Testis (tissue), 3 donors: Measurements from ENCODE around the gene KRTAP8-1. TPM values are rescaled to one million over a fixed set of nuclear protein-coding genes. Genes with fewer than 3 reads are reported as not detected.

ENCODE experiments used
- DNase-seq: peaks from one replicate; pipeline ENCODE4 v3.0.0-alpha.2; 2019
- H3K27ac ChIP-seq, 2 donors: fragments of 200-600 bp; sonication (generic); one replicate each; pipeline ENCODE4 v1.5.1; 2019
- H3K27me3 ChIP-seq: fragments of 200-600 bp; sonication (generic); one replicate; pipeline ENCODE4 v1.5.1; 2019
- H3K36me3 ChIP-seq: fragments of 200-600 bp; sonication (generic); one replicate; pipeline ENCODE4 v1.5.1; 2017; ENCODE audit warnings: low read depth; ENCODE audit errors: missing control alignments
- H3K4me1 ChIP-seq: fragments of 200-600 bp; sonication (generic); one replicate; pipeline ENCODE4 v1.5.1; 2019
- H3K4me3 ChIP-seq, 2 donors: fragments of 200-600 bp; sonication (generic); one replicate each; pipeline ENCODE4 v1.5.1; 2017 to 2019
- H3K9me3 ChIP-seq: fragments of 200-600 bp; sonication (generic); one replicate; pipeline ENCODE4 v1.5.1; 2017
- CTCF ChIP-seq, 3 experiments: fragments of 450-650 bp in 2 of 3; fragments of 200-600 bp in 1 of 3; sonication (generic) in 1 of 3; IDR thresholded peaks; one replicate each; pipeline ENCODE4 v1.5.1; 2016 to 2019; ENCODE audit warnings: antibody characterized with exemption in 3 of 3, mild to moderate bottlenecking in 2 of 3, moderate library complexity in 1 of 3
- POLR2A ChIP-seq: fragments of 450-650 bp; IDR thresholded peaks from one replicate; pipeline ENCODE4 v1.6.1; 2017; ENCODE audit warnings: antibody characterized with exemption, mild to moderate bottlenecking, moderate library complexity
- WGBS, 2 donors: methylation state at CpG; one replicate each; pipeline ENCODE4 v1.1.5; 2018; 5-methylcytosine and 5-hydroxymethylcytosine counted together
- intact Hi-C: fragments of 100-400 bp; cut with DNase I; formaldehyde crosslinking; loops from one replicate; pipeline ENCODE4 v1.15.1; 2023; ENCODE audit warnings: low total_unique reads
- polyA plus RNA-seq: library from polyadenylated mRNA; stranded (reverse); fragments of 350-450 nt; fragmentation: Illumina TruSeq; extraction: RNeasy Lipid Tissue Mini Kit (QIAGEN cat#74804); gene quantifications from one replicate; pipeline ENCODE4 v1.2.3, GENCODE V29; 2014; ENCODE audit warnings: low read depth, low replicate concordance; ENCODE audit not compliant: insufficient read depth
- small RNA-seq, 2 donors: library from RNA; depleted of rRNA; stranded (forward); fragments of <200 nt; gene quantifications; one replicate each; pipeline ENCODE3, GENCODE V24; 2016
- total RNA-seq, 2 donors: library from RNA; depleted of rRNA; stranded (reverse); fragments of >200 nt; gene quantifications; one replicate each; pipeline ENCODE4 v1.2.3, GENCODE V29; 2016

Gene KRTAP8-1
- total and polyA plus RNA-seq, 3 donors from 2014 or later: not detected

GRCh38 chr21:30800605-30801004 lies 12.5 kb downstream of the KRTAP8-1 start:
- no peak for DNase-seq
- H3K36me3 ChIP-seq: no peaks in the 10 kb centered on the region
- no peak overlapping the region for H3K4me3 ChIP-seq
- WGBS, 2 donors: 77 to 94% methylated on average over 1 of the region's 1 CpG
- H3K4me1 ChIP-seq: no peaks in the 10 kb centered on the region
- TF ChIP-seq POLR2A (no peak), CTCF (IDR thresholded peaks at IDR 0.05) (no peak)
- H3K27ac ChIP-seq: no peak overlapping the region
- no peaks in the 10 kb centered on the region for H3K27me3 ChIP-seq
- intact Hi-C loops: no loop called here
- no peaks in the 10 kb centered on the region for H3K9me3 ChIP-seq

GRCh38 chr21:30793581-30794314 lies 19.3 kb downstream of the KRTAP8-1 start:
- H3K27ac ChIP-seq: no peak overlapping the region
- TF ChIP-seq POLR2A (no peak), CTCF (IDR thresholded peaks at IDR 0.05) (no peak)
- H3K27me3 ChIP-seq: no peaks in the 10 kb centered on the region
- 69 to 80% methylated on average over 2 of the region's 2 CpGs for WGBS, 2 donors
- H3K4me3 ChIP-seq: no peak overlapping the region
- H3K36me3 ChIP-seq: no peaks in the 10 kb centered on the region
- intact Hi-C loops: no loop called here
- H3K4me1 ChIP-seq: no peaks in the 10 kb centered on the region
- H3K9me3 ChIP-seq: no peaks in the 10 kb centered on the region
- DNase-seq: no peak

- no peak for DNase-seq
- WGBS, 2 donors: 93 to 94% methylated on average over 1 of the region's 1 CpG
- H3K27ac ChIP-seq: no peak overlapping the region
- H3K36me3 ChIP-seq: no peaks in the 10 kb centered on the region
- H3K9me3 ChIP-seq: no peaks in the 10 kb centered on the region
- H3K4me3 ChIP-seq: no peak overlapping the region
- intact Hi-C loops: no loop called here
- H3K4me1 ChIP-seq: no peaks in the 10 kb centered on the region
- no peaks in the 10 kb centered on the region for H3K27me3 ChIP-seq
- no peak for TF ChIP-seq CTCF (IDR thresholded peaks at IDR 0.05)
- no peak for TF ChIP-seq POLR2A
These were observed 33.8 kb downstream of the KRTAP8-1 start for GRCh38 chr21:30779249-30779648.

- Histone ChIP-seq H3K9me3 (no peaks in the 10 kb centered on the region), H3K4me3 (no peak overlapping the region), H3K36me3 (no peaks in the 10 kb centered on the region), H3K27ac (no peak overlapping the region), H3K27me3 (no peaks in the 10 kb centered on the region), H3K4me1 (no peaks in the 10 kb centered on the region)
- no peak for TF ChIP-seq POLR2A
- TF ChIP-seq CTCF (IDR thresholded peaks at IDR 0.05): no peak
- DNase-seq: no peak
- 91% methylated on average over 4 of the region's 4 CpGs for WGBS, 2 donors
- intact Hi-C loops: no loop called here
These were observed 43.2 kb downstream of the KRTAP8-1 start for GRCh38 chr21:30769724-30770431.

Small RNA genes within 50 kb of the gene (small RNA-seq; reads per million reads assigned to genes)
- gene AP000244.1 (0 reads per million in 2 donors), gene KRTAP8-2P (0 to 0.37 reads per million in 2 donors), gene KRTAP8-3P (0 reads per million in 2 donors)

Other genes with a start within 250 kb of the KRTAP8-1 start
- not detected for gene KRTAP22-2, start 222.9 kb downstream of the KRTAP8-1 start, total RNA-seq
- gene KRTAP22-2, start 222.9 kb downstream of the KRTAP8-1 start, polyA plus RNA-seq: not detected
- 1 to 10 TPM in 1 of 2 donors, under 1 TPM in 1; 0.99 to 1.3 TPM for gene KRTAP6-3, start 220.8 kb downstream of the KRTAP8-1 start, total RNA-seq
- not detected for gene KRTAP6-3, start 220.8 kb downstream of the KRTAP8-1 start, polyA plus RNA-seq
- gene KRTAP6-2, start 214.4 kb downstream of the KRTAP8-1 start, total RNA-seq: not detected
- gene KRTAP6-2, start 214.4 kb downstream of the KRTAP8-1 start, polyA plus RNA-seq: not detected
- not detected for gene KRTAP22-1, start 212.2 kb downstream of the KRTAP8-1 start, total RNA-seq
- gene KRTAP22-1, start 212.2 kb downstream of the KRTAP8-1 start, polyA plus RNA-seq: not detected
- not detected for gene KRTAP6-1, start 199.3 kb downstream of the KRTAP8-1 start, total RNA-seq
- gene KRTAP6-1, start 199.3 kb downstream of the KRTAP8-1 start, polyA plus RNA-seq: not detected
- not detected for gene KRTAP20-1, start 196.8 kb downstream of the KRTAP8-1 start, total RNA-seq
- not detected for gene KRTAP20-1, start 196.8 kb downstream of the KRTAP8-1 start, polyA plus RNA-seq
- gene KRTAP20-4, start 192.6 kb downstream of the KRTAP8-1 start, total RNA-seq: not detected
- gene KRTAP20-4, start 192.6 kb downstream of the KRTAP8-1 start, polyA plus RNA-seq: not detected
- gene KRTAP20-2, start 178.1 kb downstream of the KRTAP8-1 start, total RNA-seq: not detected
- not detected for gene KRTAP20-2, start 178.1 kb downstream of the KRTAP8-1 start, polyA plus RNA-seq
- gene KRTAP20-3, start 170.4 kb downstream of the KRTAP8-1 start, total RNA-seq: not detected
- gene KRTAP20-3, start 170.4 kb downstream of the KRTAP8-1 start, polyA plus RNA-seq: not detected
- not detected for gene KRTAP21-3, start 94.5 kb downstream of the KRTAP8-1 start, total RNA-seq
- gene KRTAP21-3, start 94.5 kb downstream of the KRTAP8-1 start, polyA plus RNA-seq: not detected
- gene KRTAP21-2, start 66.0 kb downstream of the KRTAP8-1 start, total RNA-seq: 1 to 10 TPM in 1 of 2 donors, not detected in 1; 1.4 TPM
- 2.5 TPM for gene KRTAP21-2, start 66.0 kb downstream of the KRTAP8-1 start, polyA plus RNA-seq
- gene KRTAP21-1, start 57.8 kb downstream of the KRTAP8-1 start, total RNA-seq: not detected
- gene KRTAP21-1, start 57.8 kb downstream of the KRTAP8-1 start, polyA plus RNA-seq: not detected
- 1 to 10 TPM in 1 of 2 donors, under 1 TPM in 1; 0.81 to 1.5 TPM for gene KRTAP7-1, start 16.5 kb upstream of the KRTAP8-1 start, total RNA-seq
- gene KRTAP7-1, start 16.5 kb upstream of the KRTAP8-1 start, polyA plus RNA-seq: not detected
- 1 to 10 TPM; 1.1 to 2.8 TPM for gene KRTAP11-1, start 68.3 kb upstream of the KRTAP8-1 start, total RNA-seq
- gene KRTAP11-1, start 68.3 kb upstream of the KRTAP8-1 start, polyA plus RNA-seq: not detected
- 10 to 100 TPM in 1 of 2 donors, not detected in 1; 10.5 TPM for gene KRTAP19-8, start 225.2 kb upstream of the KRTAP8-1 start, total RNA-seq
- gene KRTAP19-8, start 225.2 kb upstream of the KRTAP8-1 start, polyA plus RNA-seq: not detected